Measurements from ENCODE around the gene CDH24. TPM values are rescaled to one million over a fixed set of nuclear protein-coding genes. Genes with fewer than 3 reads are reported as not detected.

Gene CDH24
- total RNA-seq, 4 donors from 2014 or later, result 2.5 to 5.9 (median 3.6) TPM

DNA sequence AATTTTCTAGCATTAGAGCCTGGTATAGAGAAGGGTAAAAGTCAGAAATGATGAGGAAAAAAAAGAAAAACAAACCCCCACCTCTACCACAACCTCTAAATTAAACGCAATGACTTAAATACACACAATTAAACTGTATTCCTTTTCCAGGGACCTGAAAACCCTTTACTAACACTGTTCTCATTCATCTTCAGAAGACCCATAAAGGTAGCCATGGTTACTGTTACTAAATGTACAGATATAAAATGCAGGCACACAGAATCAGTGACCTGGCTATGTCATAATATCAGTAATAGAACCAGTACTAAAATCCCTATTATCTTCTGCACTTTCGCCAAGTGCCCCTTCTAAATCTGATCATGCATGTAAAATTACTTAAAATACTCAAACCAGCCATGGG lies 36.2 kb upstream of the CDH24 start:
- intact Hi-C loops (cut with DNase I), result no loop called here

GRCh38 chr14:23093104-23093503 lies 35.8 kb upstream of the CDH24 start:
- TF ChIP-seq POLR2AphosphoS5 (IDR thresholded peaks at IDR 0.05) (no peak), EP300 (IDR thresholded peaks at IDR 0.05) (no peak), POLR2A (IDR thresholded peaks at IDR 0.05; ENCODE audit: low read depth) (no peak)
- Histone ChIP-seq H3K4me1 (peaks cover 35 to 57% (median 49%) of the 10 kb centered on the region in 4 donors), H3K27ac (replicated peaks in 1 of 4) (no peak overlapping the region), H3K27me3 (no peaks in the 10 kb centered on the region), H3K9me3 (no peaks in the 10 kb centered on the region), H3K36me3 (peaks cover 35 to 59% (median 55%) of the 10 kb centered on the region in 4 donors), H3K4me3 (peak overlapping the region in 3 of 4 donors; percentile 67 to 87 (median 85))
- intact Hi-C loops (cut with DNase I), result no loop called here
- no peak for DNase-seq (ENCODE audit: extremely low spot score)
- 45% methylated on average over 2 of the region's 2 CpGs for WGBS

More for the DNA sequence above, 36.2 kb upstream of the CDH24 start:
- H3K27me3 ChIP-seq, result no peaks in the 10 kb centered on the region
- H3K27ac ChIP-seq (replicated peaks in 1 of 4), result peak overlapping the region in 1 of 4 donors; percentile 100
- peak overlapping the region; percentile 67 to 87 (median 86) for H3K4me3 ChIP-seq
- no peak for DNase-seq (ENCODE audit: extremely low spot score)
- H3K9me3 ChIP-seq, result no peaks in the 10 kb centered on the region
- WGBS, result 71% methylated on average over 2 of the region's 2 CpGs
- peaks cover 30 to 59% (median 55%) of the 10 kb centered on the region in 4 donors for H3K36me3 ChIP-seq
- peaks cover 35 to 56% (median 52%) of the 10 kb centered on the region in 4 donors for H3K4me1 ChIP-seq
- TF ChIP-seq POLR2A (IDR thresholded peaks at IDR 0.05; ENCODE audit: low read depth) (no peak), EP300 (IDR thresholded peaks at IDR 0.05) (no peak), POLR2AphosphoS5 (IDR thresholded peaks at IDR 0.05) (no peak)
- TF ChIP-seq, protein P1, sequence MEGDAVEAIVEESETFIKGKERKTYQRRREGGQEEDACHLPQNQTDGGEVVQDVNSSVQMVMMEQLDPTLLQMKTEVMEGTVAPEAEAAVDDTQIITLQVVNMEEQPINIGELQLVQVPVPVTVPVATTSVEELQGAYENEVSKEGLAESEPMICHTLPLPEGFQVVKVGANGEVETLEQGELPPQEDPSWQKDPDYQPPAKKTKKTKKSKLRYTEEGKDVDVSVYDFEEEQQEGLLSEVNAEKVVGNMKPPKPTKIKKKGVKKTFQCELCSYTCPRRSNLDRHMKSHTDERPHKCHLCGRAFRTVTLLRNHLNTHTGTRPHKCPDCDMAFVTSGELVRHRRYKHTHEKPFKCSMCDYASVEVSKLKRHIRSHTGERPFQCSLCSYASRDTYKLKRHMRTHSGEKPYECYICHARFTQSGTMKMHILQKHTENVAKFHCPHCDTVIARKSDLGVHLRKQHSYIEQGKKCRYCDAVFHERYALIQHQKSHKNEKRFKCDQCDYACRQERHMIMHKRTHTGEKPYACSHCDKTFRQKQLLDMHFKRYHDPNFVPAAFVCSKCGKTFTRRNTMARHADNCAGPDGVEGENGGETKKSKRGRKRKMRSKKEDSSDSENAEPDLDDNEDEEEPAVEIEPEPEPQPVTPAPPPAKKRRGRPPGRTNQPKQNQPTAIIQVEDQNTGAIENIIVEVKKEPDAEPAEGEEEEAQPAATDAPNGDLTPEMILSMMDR (IDR thresholded peaks at IDR 0.05), result no peak

- peaks cover 36 to 68% (median 63%) of the 10 kb centered on the region in 4 donors for H3K36me3 ChIP-seq
- DNase-seq (ENCODE audit: extremely low spot score), result no peak
- H3K27me3 ChIP-seq, result no peaks in the 10 kb centered on the region
- TF ChIP-seq POLR2AphosphoS5 (IDR thresholded peaks at IDR 0.05) (no peak), POLR2A (IDR thresholded peaks at IDR 0.05; ENCODE audit: low read depth) (no peak), EP300 (IDR thresholded peaks at IDR 0.05) (no peak)
- TF ChIP-seq, protein P1 (IDR thresholded peaks at IDR 0.05), result no peak
- no peak overlapping the region for H3K27ac ChIP-seq (replicated peaks in 1 of 4)
- H3K9me3 ChIP-seq, result no peaks in the 10 kb centered on the region
- intact Hi-C loops (cut with DNase I), result no loop called here
- no peak overlapping the region for H3K4me3 ChIP-seq
- 86% methylated on average over 11 of the region's 12 CpGs for whole genome bisulfite sequencing
- H3K4me1 ChIP-seq, result peaks cover 24 to 58% (median 42%) of the 10 kb centered on the region in 4 donors
Observed at GRCh38 chr14:23091294-23092225, 34.2 kb upstream of the CDH24 start.

GRCh38 chr14:23090254-23090636 lies 32.9 kb upstream of the CDH24 start:
- no peak overlapping the region for H3K4me3 ChIP-seq
- H3K36me3 ChIP-seq, result peaks cover 38 to 81% (median 75%) of the 10 kb centered on the region in 4 donors

More at GRCh38 chr14:23090254-23090636, 32.9 kb upstream of the CDH24 start:
- WGBS, result 62% methylated on average over 4 of the region's 4 CpGs
- H3K27ac ChIP-seq (replicated peaks in 1 of 4), result no peak overlapping the region
- H3K4me1 ChIP-seq, result peaks cover 22 to 58% (median 38%) of the 10 kb centered on the region in 4 donors
- TF ChIP-seq EP300 (IDR thresholded peaks at IDR 0.05), result no peak
- TF ChIP-seq, protein P1 (IDR thresholded peaks at IDR 0.05), result no peak
- no peak for TF ChIP-seq POLR2A (IDR thresholded peaks at IDR 0.05; ENCODE audit: low read depth)
- TF ChIP-seq POLR2AphosphoS5 (IDR thresholded peaks at IDR 0.05), result no peak
- intact Hi-C loops (cut with DNase I), result no loop called here
- H3K9me3 ChIP-seq, result no peaks in the 10 kb centered on the region
- H3K27me3 ChIP-seq, result no peaks in the 10 kb centered on the region
- no peak for DNase-seq (ENCODE audit: extremely low spot score)
